NCI-H187 treated with DMSO at 0.1 percent for 48 hours (cell line): ENCODE data around the gene CASP7.
"Not testable (repeated sequence)": the region's sequence is repeated elsewhere in the genome, so short reads cannot be mapped to it uniquely, and the experiment has no call there.

Experiments used
- DNase-seq: peaks from one replicate; lab custom pipeline; 2025; lab: John Stamatoyannopoulos, UW

The CASP7 gene

GRCh38 chr10:113679463-113680189 lies at the start of gene CASP7:
CASP7 (plus strand) TSS chr10:113679912; CDS start chr10:113697494, 17,582 bp downstream.
- no peak for DNase-seq

GRCh38 chr10:113630929-113631533 lies 48.7 kb upstream of the CASP7 start:
- no peak for DNase-seq

- no peak for DNase-seq
These were observed 47.9 kb upstream of the CASP7 start for GRCh38 chr10:113631684-113632367.

- no peak for DNase-seq
These were observed 39.7 kb upstream of the CASP7 start for GRCh38 chr10:113639966-113640365.

GRCh38 chr10:113641702-113642101 lies 38.0 kb upstream of the CASP7 start:
- DNase-seq = no peak

GRCh38 chr10:113643183-113643582 lies 36.5 kb upstream of the CASP7 start:
- DNase-seq = no peak

- DNase-seq = no peak
These were observed 35.3 kb upstream of the CASP7 start for GRCh38 chr10:113644185-113645120.

- DNase-seq = no peak
These were observed 33.1 kb upstream of the CASP7 start for GRCh38 chr10:113646336-113647201.

GRCh38 chr10:113647812-113648211 lies 31.9 kb upstream of the CASP7 start:
- DNase-seq = no peak

GRCh38 chr10:113648478-113648877 lies 31.2 kb upstream of the CASP7 start:
- no peak for DNase-seq

GRCh38 chr10:113650172-113650571 lies 29.5 kb upstream of the CASP7 start:
- no peak for DNase-seq

GRCh38 chr10:113651021-113651420 lies 28.7 kb upstream of the CASP7 start:
- DNase-seq = no peak

- no peak for DNase-seq
These were observed 27.8 kb upstream of the CASP7 start for GRCh38 chr10:113651898-113652297.

GRCh38 chr10:113652456-113652855 lies 27.3 kb upstream of the CASP7 start:
- not testable (repeated sequence) for DNase-seq

- DNase-seq = no peak
These were observed 22.8 kb upstream of the CASP7 start for GRCh38 chr10:113656896-113657295.

- no peak for DNase-seq
These were observed 22.2 kb upstream of the CASP7 start for GRCh38 chr10:113657544-113657943.

- no peak for DNase-seq
These were observed 18.4 kb upstream of the CASP7 start for GRCh38 chr10:113661332-113661731.

- no peak for DNase-seq
These were observed 16.6 kb upstream of the CASP7 start for GRCh38 chr10:113663142-113663541.

- DNase-seq = no peak
These were observed 15.8 kb upstream of the CASP7 start, which contains the start of gene NRAP for GRCh38 chr10:113663908-113664307. NRAP (minus strand) TSS chr10:113664041; CDS start chr10:113663882, 159 bp downstream.

GRCh38 chr10:113665352-113665751 lies 14.4 kb upstream of the CASP7 start:
- DNase-seq = no peak

GRCh38 chr10:113665806-113666354 lies 13.8 kb upstream of the CASP7 start:
- no peak for DNase-seq
